Stimulated activated CD4-positive, alpha-beta T cell treated with anti-CD3 and anti-CD28 coated beads, Interleukin-2, amount 100 ng/mL, for 48 hours (primary cell): ENCODE data around the gene COA8.

Experiments
- DNase-seq, 2 donors: peaks; one replicate each; pipeline ENCODE4 v3.0.0-alpha.2; 2020

The COA8 gene

DNA sequence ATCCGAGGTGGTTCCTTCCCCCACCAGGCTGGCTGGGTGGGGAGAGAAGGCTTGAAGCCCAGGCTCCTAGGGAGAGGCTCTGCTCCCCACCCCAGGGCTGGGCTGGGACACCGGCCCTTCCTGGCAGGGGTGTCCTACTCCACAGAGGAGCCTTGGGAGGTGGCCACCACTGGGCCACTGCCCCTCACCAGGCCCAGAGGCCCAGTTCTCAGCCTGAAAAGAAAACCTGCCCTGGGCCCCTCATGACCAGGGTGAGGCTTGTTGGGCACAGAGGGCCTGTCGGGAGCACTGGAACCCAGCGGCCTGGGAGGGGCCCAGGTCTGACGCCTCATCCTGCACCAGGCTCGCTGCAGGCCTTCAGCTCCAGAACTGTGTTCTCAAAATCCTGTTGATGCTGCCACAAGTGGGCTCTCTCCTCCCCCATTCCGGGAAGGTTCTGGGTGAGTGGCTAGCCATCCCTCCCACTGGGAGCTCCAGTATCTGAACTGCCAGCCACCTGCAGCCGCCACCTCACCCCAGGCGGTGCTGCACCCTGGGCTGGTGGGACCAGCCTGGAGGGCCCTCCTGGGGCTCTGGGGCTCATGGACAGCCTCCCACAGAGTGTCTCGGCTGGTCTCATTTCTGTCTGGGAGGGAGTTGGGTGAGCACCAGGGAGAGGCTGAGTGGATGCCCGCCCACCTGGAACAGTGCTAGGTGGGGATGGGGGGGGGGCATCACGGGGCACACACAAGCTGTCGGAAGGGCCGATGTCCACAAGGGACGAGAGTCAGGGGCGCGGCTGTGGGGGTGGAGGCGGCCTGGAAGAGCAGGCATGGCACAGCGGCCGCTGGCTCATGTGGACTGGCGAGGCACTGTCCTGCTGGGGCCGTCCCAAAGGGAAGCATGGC is 12.1 kb upstream of the COA8 start:
- DNase-seq: no peak

DNA sequence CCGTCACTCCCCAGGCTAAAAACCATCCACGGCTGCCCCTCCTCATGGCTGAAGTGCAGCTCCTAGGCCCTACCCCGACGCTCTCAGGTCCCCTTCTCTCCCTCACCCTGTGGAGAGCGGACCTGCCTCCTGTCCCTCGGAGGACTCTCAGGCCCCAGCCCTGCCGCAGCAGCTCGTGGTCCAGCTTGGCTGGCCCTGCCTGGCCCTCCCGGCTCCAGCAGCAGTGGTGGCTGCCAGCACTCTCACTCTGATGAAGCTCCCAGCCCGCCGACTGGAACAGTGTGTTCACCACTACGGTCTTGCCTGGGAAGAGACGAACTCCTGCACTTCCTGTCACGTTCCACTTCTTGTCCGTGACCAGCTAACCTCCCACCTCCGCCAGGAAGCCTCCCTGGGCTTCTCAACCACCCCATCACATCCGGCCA is 11.4 kb upstream of the COA8 start:
- no peak for DNase-seq

DNA sequence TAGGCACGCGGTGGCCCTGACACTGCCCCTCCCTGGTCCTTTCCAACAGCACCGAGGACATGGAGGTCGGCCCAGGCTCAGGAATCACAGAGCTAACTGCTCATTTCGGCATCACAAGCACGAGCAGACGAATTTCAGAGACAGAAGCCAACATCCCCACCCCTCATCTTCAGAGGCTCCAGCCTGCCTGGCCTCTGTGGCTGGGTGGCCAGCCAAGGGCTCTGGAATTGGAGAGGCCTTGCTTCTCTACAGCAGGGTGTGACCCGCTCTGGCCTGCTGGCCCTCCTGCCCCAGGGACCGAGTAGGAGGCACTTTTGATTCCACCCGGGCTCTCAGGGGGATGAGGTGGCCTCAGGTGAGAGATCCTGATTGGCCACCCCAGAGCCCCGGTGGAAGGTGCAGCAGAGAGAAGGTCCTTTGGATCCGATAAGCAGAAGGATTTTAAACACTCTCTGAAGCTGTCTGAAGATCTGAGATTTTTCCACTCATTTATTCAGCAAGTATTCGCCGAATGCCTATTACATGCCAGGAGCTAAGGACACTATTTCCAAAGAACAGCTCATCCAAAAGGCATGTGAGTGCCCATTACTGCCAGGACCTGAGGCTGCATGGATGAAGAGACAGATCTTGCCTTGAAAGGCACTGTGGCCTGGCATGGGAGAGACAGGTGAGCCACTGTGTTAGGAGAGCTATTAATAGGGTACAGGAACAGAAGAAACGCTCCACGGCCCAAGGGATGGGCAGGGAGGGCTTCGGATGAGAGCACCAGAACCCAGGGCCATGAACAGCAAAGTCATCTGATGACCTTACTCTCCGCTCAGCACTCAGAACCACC is 10.5 kb upstream of the COA8 start:
- DNase-seq: no peak

- no peak for DNase-seq
Observed at GRCh38 chr14:103552846-103553210, 9.9 kb upstream of the COA8 start.

DNA sequence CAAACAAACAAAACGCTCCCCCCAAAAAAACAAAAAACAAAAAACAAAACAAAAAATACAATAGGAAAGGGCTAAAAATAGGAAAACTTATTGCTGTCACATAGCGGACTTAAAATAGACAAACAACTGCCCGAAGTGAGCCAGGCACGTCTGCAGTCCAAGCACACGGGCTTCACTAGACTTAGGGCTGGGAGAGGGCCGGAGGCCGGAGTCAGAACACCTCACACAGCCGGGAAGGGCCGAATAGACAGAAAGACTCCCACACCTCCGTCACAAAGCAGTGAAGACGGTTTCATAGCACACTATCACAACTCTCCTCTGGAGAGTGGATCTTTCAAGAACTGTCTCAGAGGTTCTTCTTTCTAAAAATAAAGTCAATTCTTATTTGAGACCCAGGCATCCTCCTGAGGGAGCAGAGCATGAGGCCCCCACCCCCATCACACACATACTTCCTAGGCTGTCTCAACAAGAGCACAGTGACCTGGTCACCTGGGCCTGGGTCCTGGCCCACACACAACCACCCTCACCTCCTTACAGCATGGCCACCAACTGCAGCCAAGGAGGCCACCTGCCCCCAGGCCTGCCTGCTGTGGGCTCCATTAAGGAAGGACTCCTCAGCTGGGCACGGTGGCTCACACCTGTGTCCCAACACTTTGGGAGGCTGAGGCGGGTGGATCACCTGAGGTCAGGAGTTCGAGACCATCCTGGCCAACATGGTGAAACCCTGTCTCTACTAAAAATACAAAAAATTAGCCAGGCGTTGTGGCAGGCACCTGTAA is 7.0 kb upstream of the COA8 start:
- no peak for DNase-seq

GRCh38 chr14:103556946-103557758 is 5.6 kb upstream of the COA8 start:
- DNase-seq: no peak

GRCh38 chr14:103558071-103558882 is 4.5 kb upstream of the COA8 start:
- DNase-seq: no peak

DNA sequence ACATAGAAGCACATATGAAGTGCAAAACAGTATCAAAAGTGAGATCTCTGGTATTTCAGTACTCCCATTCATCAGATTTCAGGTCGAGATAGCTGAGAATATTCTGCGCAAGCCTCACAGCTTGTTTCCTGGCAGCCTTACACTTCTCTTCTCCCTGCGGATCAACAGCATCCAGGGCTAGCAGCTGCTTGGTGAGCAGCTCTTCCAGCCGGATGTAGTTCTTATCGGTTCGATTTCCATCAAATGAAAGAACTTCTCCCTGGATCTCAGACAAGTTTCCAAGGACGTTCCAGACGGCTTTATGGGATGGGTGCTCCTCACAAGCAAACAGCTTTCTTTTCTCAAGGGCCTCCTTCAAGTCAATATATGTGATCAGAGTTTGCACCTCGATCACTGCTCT is 3.0 kb upstream of the COA8 start:
- DNase-seq: no peak

GRCh38 chr14:103560691-103561090 is 2.1 kb upstream of the COA8 start:
- DNase-seq: no peak

DNA sequence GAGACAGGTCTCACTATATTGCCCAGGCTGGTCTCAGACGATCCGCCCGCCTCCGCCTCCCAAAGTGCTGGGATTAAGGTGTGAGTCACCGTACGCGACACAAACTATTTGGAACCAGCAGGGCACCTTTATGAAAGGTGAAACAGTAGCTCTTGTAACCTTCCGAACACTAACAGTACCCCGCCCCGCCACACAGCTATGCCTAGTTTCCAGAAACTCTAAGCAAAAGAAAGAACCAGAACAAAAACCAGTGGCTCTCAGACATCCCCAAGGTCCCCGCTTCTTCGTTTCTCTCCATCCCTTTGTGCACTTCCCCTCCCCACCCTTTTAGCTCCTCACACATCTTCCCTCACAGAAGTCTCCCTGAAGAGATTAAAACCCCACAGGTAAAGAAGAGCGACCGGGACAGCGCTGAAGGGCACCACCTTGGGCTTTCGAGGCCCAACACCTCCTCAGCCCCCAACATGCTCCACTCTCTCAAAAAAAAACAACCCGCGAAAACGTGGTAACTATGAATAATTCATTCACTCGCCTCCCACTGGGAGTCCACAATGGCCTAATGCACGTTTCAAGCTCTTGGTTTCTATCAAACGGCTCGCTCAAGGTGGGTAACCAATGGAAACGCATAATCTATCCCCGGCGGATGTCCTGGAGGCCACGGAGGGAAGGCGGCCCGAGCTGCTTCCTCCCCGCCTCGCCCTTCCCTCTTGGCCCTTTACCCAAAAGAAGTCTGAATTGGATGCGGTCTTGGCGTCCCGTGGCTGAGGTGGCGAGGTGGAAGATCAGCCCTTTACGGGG is 1.2 kb upstream of the COA8 start:
- DNase-seq: peak; percentile 30 to 35

DNA sequence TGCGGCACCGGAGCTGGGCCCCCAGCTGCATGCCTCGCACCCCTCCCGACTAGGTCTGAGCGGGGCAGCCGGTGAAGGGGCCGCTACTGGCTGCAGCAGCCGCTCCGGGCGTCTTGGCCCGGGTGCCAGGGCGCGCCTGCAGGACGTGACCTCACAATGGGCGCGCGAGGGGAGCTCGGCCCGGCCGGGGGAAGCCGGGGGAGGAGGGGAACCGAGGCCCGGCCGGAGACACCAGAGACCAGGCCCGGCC is 656 bp upstream of the COA8 start:
- DNase-seq: no peak

- DNase-seq: no peak
Observed at GRCh38 chr14:103563226-103563620, 463 bp downstream of the COA8 start.

DNA sequence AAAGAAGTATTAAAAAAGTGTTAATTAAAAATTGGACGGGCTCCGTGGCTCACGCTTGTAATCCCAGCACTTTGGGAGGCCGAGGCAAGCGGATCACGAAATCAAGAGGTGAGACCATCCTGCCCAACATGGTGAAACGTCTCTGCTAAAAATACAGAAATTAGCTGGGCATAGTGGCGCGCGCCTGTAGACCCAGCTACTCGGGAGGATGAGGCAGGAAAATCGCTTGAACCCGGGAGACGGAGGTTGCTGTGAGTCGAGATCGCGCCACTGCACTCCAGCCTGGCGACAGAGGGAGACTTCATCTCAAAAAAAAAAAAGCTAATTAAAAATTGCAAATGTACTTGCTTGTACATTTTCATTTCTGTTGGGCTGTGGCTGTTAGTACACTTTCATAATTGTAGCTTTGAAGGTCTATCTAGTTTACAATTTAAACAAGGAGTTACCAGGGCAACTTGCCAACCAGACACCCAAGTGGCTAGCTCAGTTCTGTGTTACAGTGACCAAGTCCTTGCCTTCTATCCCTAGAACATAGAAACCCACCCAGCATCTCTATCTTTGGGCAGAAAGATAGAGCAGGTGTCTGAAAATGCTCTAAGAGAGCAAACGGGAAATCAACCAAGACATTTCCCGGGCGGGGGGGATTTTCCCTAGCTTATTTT is 1.2 kb downstream of the COA8 start:
- no peak for DNase-seq

DNA sequence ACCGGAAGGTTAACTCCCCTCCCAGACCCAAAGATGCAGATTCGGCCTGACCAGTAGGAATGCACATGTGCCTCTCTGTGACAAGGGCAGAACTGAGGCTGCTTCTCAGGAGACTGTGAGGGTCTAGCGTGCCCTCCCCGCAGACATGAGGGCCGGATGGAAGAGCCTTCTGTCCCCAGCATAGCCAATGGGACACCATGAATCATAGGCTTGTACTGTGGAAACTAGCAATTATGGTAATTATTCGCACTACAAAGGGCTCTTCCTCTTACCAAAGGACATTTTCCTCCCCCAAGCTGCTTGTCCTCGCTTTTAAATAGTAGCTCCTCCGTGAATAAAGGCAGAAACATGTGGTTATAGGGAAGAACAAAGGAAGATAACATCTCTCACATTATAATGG is 6.2 kb downstream of the COA8 start:
- no peak for DNase-seq

- no peak for DNase-seq
Observed at GRCh38 chr14:103569408-103569807, 6.6 kb downstream of the COA8 start.

GRCh38 chr14:103574104-103574503 is 11.3 kb downstream of the COA8 start:
- no peak for DNase-seq

DNA sequence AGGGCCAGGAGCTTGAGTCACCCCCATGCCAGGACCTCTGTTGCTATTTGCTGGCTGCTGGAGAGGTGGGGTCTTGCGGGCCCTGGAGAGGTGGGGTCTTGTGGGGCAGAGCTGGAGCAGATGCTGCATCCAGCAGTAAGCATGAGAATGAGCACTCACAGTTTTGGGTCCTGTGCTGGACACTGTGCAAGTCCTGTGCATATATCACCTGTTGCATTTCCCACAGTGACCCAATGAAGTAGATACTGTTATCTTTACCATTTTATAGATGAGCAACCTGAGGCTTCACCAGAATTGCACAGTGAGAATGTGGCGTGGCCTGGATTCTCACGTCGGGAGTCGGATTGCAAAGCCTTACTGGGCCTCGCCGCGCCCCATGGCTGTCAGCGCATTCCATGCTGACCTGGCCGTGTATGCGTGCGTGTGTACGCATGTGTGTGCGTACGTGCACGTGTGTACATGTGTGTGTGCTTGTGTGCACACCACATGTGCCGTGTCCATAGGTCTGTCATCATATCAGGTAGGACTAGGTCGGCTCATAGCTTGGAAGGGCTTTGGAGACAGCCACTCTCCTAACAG is 12.0 kb downstream of the COA8 start:
- DNase-seq: no peak

GRCh38 chr14:103576371-103577024 is 13.7 kb downstream of the COA8 start:
- DNase-seq: no peak

DNA sequence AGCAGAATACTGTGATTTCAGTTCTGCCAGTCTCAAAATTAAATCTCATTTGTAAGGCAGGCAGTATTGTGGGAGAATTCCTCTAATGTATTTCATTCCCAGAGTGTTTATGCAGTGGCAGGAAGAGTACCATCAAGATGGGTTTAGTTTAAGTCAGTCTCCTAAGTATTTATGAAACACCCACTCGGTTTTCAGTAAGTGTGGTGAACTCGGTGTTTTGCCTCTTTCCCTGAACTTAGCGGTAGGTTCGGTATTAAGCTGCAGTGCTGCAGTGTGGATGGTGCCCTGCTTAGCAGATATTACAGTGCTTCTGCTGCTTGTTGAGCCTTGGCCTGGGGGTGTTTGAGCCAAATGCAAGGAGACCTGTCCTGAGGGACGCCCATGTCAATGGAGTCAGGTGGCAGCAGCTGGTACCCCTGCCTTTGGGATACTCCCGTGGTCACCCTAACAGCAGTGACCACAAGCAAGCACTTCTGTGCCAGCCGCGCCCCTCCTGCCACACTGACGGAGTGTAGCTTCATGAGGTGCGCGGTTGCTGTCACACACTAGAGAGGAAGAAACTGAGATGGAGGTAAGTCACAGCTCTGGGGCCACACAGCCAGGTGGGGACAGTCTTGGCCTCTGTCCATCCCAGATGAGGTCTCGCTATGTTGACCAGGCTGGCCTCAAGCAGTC is 15.8 kb downstream of the COA8 start:
- no peak for DNase-seq
